K562 (cell line): ENCODE measurements around the gene CT83. TPM values are rescaled to one million over a fixed set of nuclear protein-coding genes. Genes with fewer than 3 reads are reported as not detected.

ENCODE experiments used
- ATF2 ChIP-seq: sonication (generic); formaldehyde crosslinking; IDR thresholded peaks from 2 replicates; pipeline ENCODE4 v1.8.1; 2022; ENCODE audit warnings: missing genetic modification reagents
- HNRNPL ChIP-seq: fragments of 200-400 bp; formaldehyde crosslinking; IDR thresholded peaks from 2 replicates; pipeline ENCODE4 v1.6.1; 2017; ENCODE audit warnings: low read depth, mild to moderate bottlenecking, low read length
- MEF2D ChIP-seq: conservative IDR thresholded peaks from 2 replicates; pipeline ENCODE4 v1.6.1; 2016; ENCODE audit warnings: low read depth, missing genetic modification characterization, missing compliant biosample characterization
- MXD1 ChIP-seq: fragments of 250-450 bp; sonication (Bioruptor Pico); IDR thresholded peaks from 2 replicates; pipeline ENCODE4 v1.8.0; 2021; ENCODE audit warnings: borderline replicate concordance, mild to moderate bottlenecking, moderate library complexity; ENCODE audit not compliant: poor library complexity, severe bottlenecking
- NFE2 ChIP-seq: IDR thresholded peaks from 2 replicates; pipeline ENCODE4 v1.6.1; 2014; ENCODE audit warnings: antibody characterized with exemption, low read depth
- ZBTB8A ChIP-seq: fragments of 450-650 bp; IDR thresholded peaks from 2 replicates; pipeline ENCODE4 v1.6.1; 2018; ENCODE audit warnings: mild to moderate bottlenecking, moderate library complexity; ENCODE audit not compliant: partially characterized antibody
- ZNF184 ChIP-seq: sonication (generic); formaldehyde crosslinking; IDR thresholded peaks from 2 replicates; pipeline ENCODE4 v1.5.0; 2020; ENCODE audit warnings: missing genetic modification reagents
- ZNF217 ChIP-seq: sonication (generic); formaldehyde crosslinking; IDR thresholded peaks from 2 replicates; pipeline ENCODE4 v1.8.0; 2022; ENCODE audit warnings: mild to moderate bottlenecking, missing genetic modification reagents
- ZNF318 ChIP-seq, 2 experiments: fragments of 450-650 bp; IDR thresholded peaks; 2 replicates each; pipeline ENCODE4 v1.6.1; 2016; ENCODE audit warnings: mild to moderate bottlenecking in 2 of 2, borderline replicate concordance in 1 of 2, low read depth in 1 of 2, moderate library complexity in 1 of 2
- ZNF589 ChIP-seq: fragments of 200-800 bp; sonication (Bioruptor generic); IDR thresholded peaks from 2 replicates; pipeline ENCODE4 v1.6.1; 2016; ENCODE audit warnings: low read depth, missing genetic modification characterization, missing compliant biosample characterization
- polyA plus RNA-seq, 8 experiments: library from polyadenylated mRNA; depleted of rRNA in 4 of 8; stranded (reverse) in 5 of 8; unstranded in 3 of 8; fragments of >200 nt; fragmentation: Nextera tagmentation in 2 of 8; fragmentation: Illumina TruSeq in 1 of 8; extraction: Ambion mirVana in 2 of 8; extraction: Trizol in 1 of 8; gene quantifications; 2 replicates each; pipeline versions ENCODE4 v1.2.1 to v1.2.3, GENCODE V29; 2011 to 2014; ENCODE audit warnings: inconsistent platforms in 1 of 8, missing spikeins in 1 of 8
- total RNA-seq, 7 experiments: library from RNA; depleted of rRNA in 6 of 7; stranded (reverse); fragments of >200 nt in 6 of 7; fragmentation: Illumina TruSeq in 2 of 7; extraction: Trizol in 2 of 7; gene quantifications; 2 replicates each; pipeline versions ENCODE4 v1.2.1 to v1.2.3, GENCODE V29; 2011 to 2021; ENCODE audit warnings: low replicate concordance in 1 of 7

Gene CT83
- total and polyA plus RNA-seq, 9 of the 15 experiments (the other 6 are each of a cell fraction or from before 2014, with no cell fraction given) = not detected

GRCh38 chrX:116417214-116417613 is 45.6 kb downstream of the CT83 start (continued):
- TF ChIP-seq ZNF318 (IDR thresholded peaks at IDR 0.05; ENCODE audit: borderline replicate concordance in 1 of 2, low read depth in 1 of 2) = no peak
- TF ChIP-seq ZNF217 (CRISPR knock-in tag) = no peak
- no peak for TF ChIP-seq MEF2D
- no peak for TF ChIP-seq ATF2 (CRISPR knock-in tag)
- no peak for TF ChIP-seq ZBTB8A
- no peak for TF ChIP-seq HNRNPL
- no peak for TF ChIP-seq ZNF589 (CRISPR knock-in tag)
- no peak for TF ChIP-seq ZNF184 (CRISPR knock-in tag)
- TF ChIP-seq NFE2 = no peak
- no peak for TF ChIP-seq MXD1 (CRISPR knock-in tag)
